ENCODE measurements around the gene MRPL34.

- no peak for TF ChIP-seq CTCF (IDR thresholded peaks at IDR 0.05)
- no peak for TF ChIP-seq POLR2A (IDR thresholded peaks at IDR 0.05; ENCODE audit: low read depth)
- TF ChIP-seq POLR2AphosphoS5 (IDR thresholded peaks at IDR 0.05) = no peak
- TF ChIP-seq EP300 (IDR thresholded peaks at IDR 0.05) = no peak
Observed at GRCh38 chr19:17283504-17283996, 22.1 kb upstream of the MRPL34 start.
